OCI-M2 (cell line): ENCODE data around the gene EDN1.

Source experiments
- DNase-seq: peaks from one replicate; lab custom pipeline; 2025; ENCODE audit not compliant: unreplicated experiment; lab: John Stamatoyannopoulos, UW

The EDN1 gene

GRCh38 chr6:12289933-12290820 is at the start of gene EDN1:
EDN1 (plus strand) TSS chr6:12290361; CDS start chr6:12290630, 269 bp downstream.
- DNase-seq = no peak

GRCh38 chr6:12241493-12242175 is 48.5 kb upstream of the EDN1 start:
- no peak for DNase-seq

- no peak for DNase-seq
These were observed 47.0 kb upstream of the EDN1 start for GRCh38 chr6:12243169-12243568.

GRCh38 chr6:12245360-12245759 is 44.8 kb upstream of the EDN1 start:
- no peak for DNase-seq

- DNase-seq = no peak
These were observed 44.1 kb upstream of the EDN1 start for GRCh38 chr6:12245763-12246718.

- no peak for DNase-seq
These were observed 43.3 kb upstream of the EDN1 start for GRCh38 chr6:12246900-12247299.

- no peak for DNase-seq
These were observed 40.4 kb upstream of the EDN1 start for GRCh38 chr6:12249541-12250382.

- no peak for DNase-seq
These were observed 39.8 kb upstream of the EDN1 start for GRCh38 chr6:12250383-12250770.

GRCh38 chr6:12254210-12254609 is 36.0 kb upstream of the EDN1 start:
- no peak for DNase-seq

GRCh38 chr6:12258191-12258590 is 32.0 kb upstream of the EDN1 start:
- no peak for DNase-seq

GRCh38 chr6:12258591-12259075 is 31.5 kb upstream of the EDN1 start:
- DNase-seq = no peak

GRCh38 chr6:12260458-12261093 is 29.6 kb upstream of the EDN1 start:
- DNase-seq = no peak

GRCh38 chr6:12261502-12261901 is 28.7 kb upstream of the EDN1 start:
- no peak for DNase-seq

GRCh38 chr6:12262236-12263061 is 27.7 kb upstream of the EDN1 start:
- DNase-seq = no peak

- no peak for DNase-seq
These were observed 26.8 kb upstream of the EDN1 start for GRCh38 chr6:12263403-12263802.

GRCh38 chr6:12264671-12265070 is 25.5 kb upstream of the EDN1 start:
- DNase-seq = no peak

- no peak for DNase-seq
These were observed 24.9 kb upstream of the EDN1 start for GRCh38 chr6:12265296-12265695.

GRCh38 chr6:12265791-12266190 is 24.4 kb upstream of the EDN1 start:
- no peak for DNase-seq

- DNase-seq = no peak
These were observed 23.6 kb upstream of the EDN1 start for GRCh38 chr6:12266571-12266970.
